ENCODE data around the gene AKAP1.

The AKAP1 gene

DNA sequence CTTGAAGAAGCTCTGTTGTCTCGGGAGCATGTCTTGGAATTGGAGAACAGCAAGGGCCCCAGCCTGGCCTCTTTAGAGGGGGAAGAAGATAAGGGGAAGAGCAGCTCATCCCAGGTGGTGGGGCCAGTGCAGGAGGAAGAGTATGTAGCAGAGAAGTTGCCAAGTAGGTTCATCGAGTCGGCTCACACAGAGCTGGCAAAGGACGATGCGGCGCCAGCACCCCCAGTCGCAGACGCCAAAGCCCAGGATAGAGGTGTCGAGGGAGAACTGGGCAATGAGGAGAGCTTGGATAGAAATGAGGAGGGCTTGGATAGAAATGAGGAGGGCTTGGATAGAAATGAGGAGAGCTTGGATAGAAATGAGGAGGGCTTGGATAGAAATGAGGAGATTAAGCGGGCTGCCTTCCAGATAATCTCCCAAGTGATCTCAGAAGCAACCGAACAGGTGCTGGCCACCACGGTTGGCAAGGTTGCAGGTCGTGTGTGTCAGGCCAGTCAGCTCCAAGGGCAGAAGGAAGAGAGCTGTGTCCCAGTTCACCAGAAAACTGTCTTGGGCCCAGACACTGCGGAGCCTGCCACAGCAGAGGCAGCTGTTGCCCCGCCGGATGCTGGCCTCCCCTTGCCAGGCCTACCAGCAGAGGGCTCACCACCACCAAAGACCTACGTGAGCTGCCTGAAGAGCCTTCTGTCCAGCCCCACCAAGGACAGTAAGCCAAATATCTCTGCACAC is 21.2 kb downstream of the AKAP1 start:
- DNase-seq (ENCODE audit: low read depth, low spot score): no peak

GRCh38 chr17:57106836-57107497 is 21.9 kb downstream of the AKAP1 start:
- no peak for DNase-seq (ENCODE audit: low read depth, low spot score)

DNA sequence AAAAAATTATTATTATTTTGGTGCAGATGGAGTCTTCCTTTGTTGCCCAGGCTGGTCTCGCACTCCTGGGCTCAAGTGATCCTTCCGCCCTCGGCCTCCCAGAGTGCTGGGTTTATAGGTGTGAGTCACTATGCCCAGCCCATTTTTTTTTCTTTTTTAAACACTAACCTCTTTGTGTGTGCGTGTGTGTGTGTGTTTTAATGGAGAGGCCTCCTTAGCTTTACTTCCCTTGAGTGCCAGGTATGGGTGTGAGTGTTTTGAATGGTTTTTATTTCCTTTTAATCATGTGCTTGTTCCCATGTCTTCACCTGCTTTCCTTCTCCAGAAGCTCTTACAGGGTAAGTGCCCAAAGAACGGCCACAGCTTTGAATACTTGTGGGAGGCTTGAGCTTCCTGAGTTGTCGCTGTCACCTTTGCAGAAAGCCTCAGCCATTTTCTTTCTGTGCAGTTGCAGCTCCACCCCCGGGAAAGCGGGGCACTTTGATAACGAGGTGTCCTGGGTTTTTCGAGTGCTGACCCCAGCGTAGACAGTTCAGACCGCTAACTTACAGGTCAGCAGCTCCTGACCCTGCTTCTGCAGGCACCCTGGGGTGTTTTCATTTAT is 22.6 kb downstream of the AKAP1 start:
- peak; percentile 64 for DNase-seq (ENCODE audit: low read depth, low spot score)

DNA sequence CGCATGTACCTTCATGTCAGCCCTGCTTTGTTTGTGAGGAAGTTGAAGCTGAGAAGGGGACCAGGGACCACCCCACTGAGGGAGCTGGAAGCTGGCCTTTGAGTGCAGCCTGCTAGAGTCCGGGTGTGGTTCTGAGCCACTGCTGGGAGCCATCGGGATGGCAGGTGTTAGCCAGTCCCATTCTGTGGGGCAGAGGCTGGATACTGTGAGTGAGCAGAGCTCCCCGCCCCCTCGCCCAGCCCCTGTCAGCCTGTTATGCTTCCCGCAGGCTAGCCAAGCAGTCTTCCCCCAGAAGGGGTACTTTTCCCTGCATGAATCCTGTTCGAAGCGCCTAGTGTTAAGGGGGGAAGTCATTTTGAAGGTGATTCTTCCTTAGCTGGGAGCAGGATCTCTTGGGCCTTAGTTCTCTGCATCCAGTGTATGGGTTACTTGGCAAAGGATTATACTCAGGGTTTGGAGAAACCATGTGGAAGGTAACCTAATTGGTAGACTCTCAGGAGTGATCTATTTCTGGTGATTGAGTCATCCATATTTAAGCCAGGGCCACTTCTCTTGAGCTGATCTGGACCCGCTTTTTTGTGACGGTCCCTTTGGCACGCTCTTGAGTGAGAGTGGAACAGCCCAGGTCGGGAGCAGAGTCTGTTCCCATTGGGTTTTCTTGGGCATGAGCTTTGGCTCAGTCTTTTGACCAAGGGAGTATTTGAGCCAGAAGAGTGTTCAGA is 23.8 kb downstream of the AKAP1 start:
- DNase-seq (ENCODE audit: low read depth, low spot score): no peak

DNA sequence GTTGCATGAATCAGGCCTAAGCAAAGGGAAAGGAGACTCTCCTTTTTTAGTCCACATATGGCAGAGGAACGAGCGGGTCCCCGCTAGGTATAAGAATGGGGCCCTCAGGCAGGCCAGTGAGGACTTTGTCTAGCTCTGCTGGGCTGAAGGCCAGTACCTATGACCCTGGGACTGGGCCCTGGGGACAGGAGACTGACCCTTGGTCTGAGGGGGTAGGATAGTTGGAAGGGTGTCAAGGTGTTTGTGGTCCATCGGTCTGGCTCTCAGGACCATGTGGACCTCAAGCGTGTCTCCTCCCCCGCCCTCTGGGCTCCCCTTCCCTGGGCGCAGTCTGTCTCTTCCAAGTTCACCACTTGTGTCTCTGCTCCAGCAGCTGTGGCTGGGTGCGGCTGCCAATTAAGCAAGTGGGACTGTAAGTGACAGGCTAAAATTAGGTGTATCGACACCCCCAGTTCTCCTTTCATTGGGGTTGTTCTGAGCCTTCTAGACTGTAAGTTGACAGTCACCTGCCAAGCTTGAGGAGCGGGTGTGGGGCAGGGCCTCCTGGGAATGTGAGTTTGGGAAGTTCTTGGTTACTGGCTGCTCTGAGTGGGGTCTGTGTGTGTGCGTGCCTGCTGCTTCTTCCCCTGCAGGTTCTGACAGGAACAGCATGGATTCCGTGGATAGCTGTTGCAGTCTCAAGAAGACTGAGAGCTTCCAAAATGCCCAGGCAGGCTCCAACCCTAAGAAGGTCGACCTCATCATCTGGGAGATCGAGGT is 24.5 kb downstream of the AKAP1 start:
- no peak for DNase-seq (ENCODE audit: low read depth, low spot score)

GRCh38 chr17:57110152-57110542 is 25.1 kb downstream of the AKAP1 start:
- no peak for DNase-seq (ENCODE audit: low read depth, low spot score)

DNA sequence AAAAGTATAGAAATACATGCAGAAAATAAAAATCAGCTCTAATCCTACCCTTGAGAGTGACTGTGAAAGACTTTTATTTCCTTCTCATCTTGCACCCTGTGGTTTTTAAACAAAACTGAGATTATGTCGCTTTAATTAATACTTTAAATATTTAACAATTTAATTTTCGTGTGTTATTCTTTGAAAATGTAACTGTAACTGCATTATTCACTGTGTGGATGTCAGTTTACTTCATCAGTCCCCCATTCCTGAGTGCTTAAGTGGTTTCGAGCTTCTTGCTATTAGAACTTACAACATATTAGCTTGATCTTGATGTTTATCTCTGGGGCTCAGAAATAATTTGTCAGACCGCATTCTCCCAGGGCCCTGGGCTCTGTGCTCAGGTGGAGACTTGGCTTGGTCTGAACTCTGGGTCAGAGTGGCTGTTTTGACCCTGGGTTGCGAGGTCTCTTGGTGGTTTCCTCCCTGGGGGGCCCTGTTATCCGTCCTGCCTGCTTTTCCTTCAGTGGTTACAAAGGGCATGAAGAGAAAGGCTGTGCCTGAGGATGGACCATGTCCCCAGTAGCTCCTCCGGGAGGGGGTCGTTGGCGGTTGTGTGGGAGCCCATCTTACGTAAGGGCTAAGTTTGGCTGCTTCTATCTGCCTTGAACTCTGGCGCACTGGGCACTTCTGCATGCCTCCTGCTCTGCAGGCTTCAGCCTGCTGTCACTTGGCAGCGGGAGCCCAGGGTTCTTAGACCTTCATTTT is 25.7 kb downstream of the AKAP1 start:
- no peak for DNase-seq (ENCODE audit: low read depth, low spot score)

- no peak for DNase-seq (ENCODE audit: low read depth, low spot score)
Measured at GRCh38 chr17:57111386-57111785, 26.3 kb downstream of the AKAP1 start.

- DNase-seq (ENCODE audit: low read depth, low spot score): no peak
Measured at GRCh38 chr17:57113011-57113410, 28.0 kb downstream of the AKAP1 start.

DNA sequence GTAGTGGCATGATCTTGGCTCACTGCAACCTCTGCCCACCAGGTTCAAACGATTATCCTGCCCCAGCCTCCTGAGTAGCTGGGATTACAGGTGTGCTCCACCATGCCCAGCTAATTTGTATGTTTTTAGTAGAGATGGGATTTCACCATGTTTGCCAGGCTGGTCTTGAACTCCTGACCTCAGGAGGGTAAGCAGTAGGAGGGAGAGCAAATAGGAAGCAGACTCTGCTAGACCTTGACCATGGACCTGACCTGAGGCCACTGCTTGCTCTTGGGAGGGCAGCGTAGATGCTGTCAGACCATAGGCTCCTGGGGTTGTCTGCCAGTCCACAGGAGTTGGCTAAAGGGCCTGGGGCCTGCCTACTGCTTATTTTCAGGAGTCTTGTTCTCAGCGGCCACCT is 28.6 kb downstream of the AKAP1 start:
- DNase-seq (ENCODE audit: low read depth, low spot score): no peak

DNA sequence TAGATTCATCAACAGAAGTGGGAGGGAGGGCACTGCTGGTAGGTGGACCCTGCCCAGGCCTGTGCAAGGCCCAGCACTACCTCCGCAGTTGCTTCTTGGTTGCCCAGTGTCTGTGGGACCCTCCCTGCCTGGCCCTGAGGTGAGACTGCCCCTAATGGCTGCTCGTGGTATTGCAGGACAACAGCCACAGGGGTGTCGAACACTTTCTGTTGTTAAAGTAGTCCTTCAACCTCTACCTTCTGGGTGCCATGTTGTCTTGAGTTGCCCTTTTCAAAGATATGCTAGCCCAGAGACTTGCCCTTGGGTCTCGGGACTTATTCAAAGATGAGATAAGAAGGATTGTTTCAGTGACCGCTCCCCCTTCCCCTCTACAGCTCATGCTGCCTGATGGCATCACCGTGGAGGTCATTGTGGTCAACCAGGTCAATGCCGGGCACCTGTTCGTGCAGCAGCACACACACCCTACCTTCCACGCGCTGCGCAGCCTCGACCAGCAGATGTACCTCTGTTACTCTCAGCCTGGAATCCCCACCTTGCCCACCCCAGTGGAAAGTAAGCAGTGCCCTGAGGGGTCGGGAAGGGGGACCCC is 29.1 kb downstream of the AKAP1 start:
- DNase-seq (ENCODE audit: low read depth, low spot score): peak; percentile 36

DNA sequence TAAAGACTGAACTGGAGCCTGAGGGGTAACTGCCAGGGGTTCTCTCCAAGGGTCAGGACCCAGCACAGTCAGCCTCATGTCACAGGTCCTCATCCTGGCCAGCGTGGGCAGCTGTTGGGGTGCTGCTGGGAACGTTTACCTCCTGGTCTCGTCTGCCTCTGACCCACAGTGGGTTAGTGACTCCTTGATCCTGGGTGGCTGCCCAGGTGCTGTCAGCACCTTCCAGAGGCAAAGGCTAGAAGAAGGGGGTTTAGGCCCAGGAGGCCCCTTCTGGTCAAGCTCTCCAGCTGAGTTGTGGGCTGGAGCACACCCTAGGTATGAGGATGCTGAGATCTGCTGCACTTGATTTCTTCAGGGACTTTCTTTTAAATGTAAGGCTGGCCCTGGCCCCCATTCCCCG is 30.3 kb downstream of the AKAP1 start:
- DNase-seq (ENCODE audit: low read depth, low spot score): no peak

GRCh38 chr17:57115916-57116315 is 30.9 kb downstream of the AKAP1 start:
- no peak for DNase-seq (ENCODE audit: low read depth, low spot score)

- DNase-seq (ENCODE audit: low read depth, low spot score): no peak
Measured at GRCh38 chr17:57117798-57118197, 32.8 kb downstream of the AKAP1 start.

DNA sequence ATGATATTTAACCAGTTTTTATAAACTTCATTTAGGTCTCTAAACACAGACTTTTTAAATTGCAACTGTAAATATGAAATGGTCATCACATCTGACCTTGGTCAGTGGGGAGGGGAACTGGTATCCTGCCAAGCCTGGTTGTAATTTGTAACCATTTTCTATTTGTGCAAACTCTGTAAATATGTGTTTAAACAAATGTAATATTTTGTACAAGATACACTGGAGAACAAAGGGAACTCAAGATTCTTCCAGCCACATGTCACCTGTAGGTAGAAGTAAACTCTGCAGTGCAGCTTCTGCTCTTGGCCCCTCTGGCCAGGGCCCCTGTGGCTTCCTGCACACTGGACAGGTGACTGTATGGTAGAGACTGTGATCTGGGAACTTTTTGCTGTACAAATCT is 35.8 kb downstream of the AKAP1 start:
- DNase-seq (ENCODE audit: low read depth, low spot score): no peak

GRCh38 chr17:57121308-57122042 is 36.4 kb downstream of the AKAP1 start:
- peak; percentile 76 for DNase-seq (ENCODE audit: low read depth, low spot score)

- no peak for DNase-seq (ENCODE audit: low read depth, low spot score)
Measured at GRCh38 chr17:57124053-57124452, 39.0 kb downstream of the AKAP1 start.

GRCh38 chr17:57125406-57125805 is 40.4 kb downstream of the AKAP1 start:
- DNase-seq (ENCODE audit: low read depth, low spot score): no peak

- no peak for DNase-seq (ENCODE audit: low read depth, low spot score)
Measured at GRCh38 chr17:57125866-57126265, 40.8 kb downstream of the AKAP1 start.
